Lower leg skin (tissue), 4 donors: ENCODE measurements around the gene VAT1L. TPM values are rescaled to one million over a fixed set of nuclear protein-coding genes. Genes with fewer than 3 reads are reported as not detected.

Experiments used
- DNase-seq, 2 donors: peaks; one replicate each; pipeline ENCODE4 v3.0.0-alpha.2; 2019; ENCODE audit warnings: low spot score in 2 of 2
- H3K4me3 ChIP-seq: fragments of 200-600 bp; sonication (generic); 2 replicates; pipeline ENCODE4 v1.5.1; 2017; ENCODE audit warnings: mild to moderate bottlenecking, low read depth; ENCODE audit not compliant: poor library complexity, severe bottlenecking
- POLR2A ChIP-seq, 2 donors: fragments of 450-650 bp; IDR thresholded peaks; one replicate each; pipeline ENCODE4 v1.6.1; 2016 to 2017; ENCODE audit warnings: antibody characterized with exemption in 2 of 2, mild to moderate bottlenecking in 1 of 2, moderate library complexity in 1 of 2
- WGBS, 2 donors: methylation state at CpG; one replicate each; pipeline ENCODE4 v1.1.5; 2018; 5-methylcytosine and 5-hydroxymethylcytosine counted together
- intact Hi-C: fragments of 100-400 bp; cut with DNase I; formaldehyde crosslinking; loops from one replicate; pipeline ENCODE4 v1.15.0; 2023; ENCODE audit warnings: low total_unique reads
- total RNA-seq, 4 donors: library from RNA; depleted of rRNA; stranded (reverse); fragments of >200 nt; gene quantifications; one replicate each; pipeline ENCODE4 v1.1.0, GENCODE V29; 2016
- TF ChIP-seq, protein P1 (sequence below), 3 donors: fragments of 450-650 bp; IDR thresholded peaks; one replicate each; pipeline ENCODE4 v1.5.1; 2016; ENCODE audit warnings: antibody characterized with exemption in 3 of 3, mild to moderate bottlenecking in 3 of 3, moderate library complexity in 2 of 3

Gene VAT1L
- total RNA-seq, 4 donors from 2014 or later = 0.10 to 0.36 TPM; not detected in 2

DNA sequence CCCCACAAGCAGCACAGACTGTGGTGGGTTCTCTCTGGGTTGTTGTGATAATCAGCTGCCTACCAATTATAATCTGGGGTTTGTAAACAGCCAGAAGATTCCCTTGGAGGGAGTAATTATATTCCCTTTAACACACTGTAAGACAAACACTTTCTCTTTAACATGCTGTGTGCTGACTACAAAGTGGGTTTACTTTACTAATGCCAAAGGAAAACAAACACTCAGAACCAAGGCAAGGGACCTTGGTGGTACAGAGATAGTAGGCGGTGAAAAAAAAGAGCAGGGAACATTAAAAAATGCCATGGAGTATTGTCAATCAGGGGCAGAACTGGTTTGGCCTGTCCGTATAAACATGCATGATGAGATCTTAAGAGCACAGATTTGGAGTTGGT lies 3.0 kb upstream of the VAT1L start:
- H3K4me3 ChIP-seq = no peak overlapping the region
- TF ChIP-seq, protein P1, sequence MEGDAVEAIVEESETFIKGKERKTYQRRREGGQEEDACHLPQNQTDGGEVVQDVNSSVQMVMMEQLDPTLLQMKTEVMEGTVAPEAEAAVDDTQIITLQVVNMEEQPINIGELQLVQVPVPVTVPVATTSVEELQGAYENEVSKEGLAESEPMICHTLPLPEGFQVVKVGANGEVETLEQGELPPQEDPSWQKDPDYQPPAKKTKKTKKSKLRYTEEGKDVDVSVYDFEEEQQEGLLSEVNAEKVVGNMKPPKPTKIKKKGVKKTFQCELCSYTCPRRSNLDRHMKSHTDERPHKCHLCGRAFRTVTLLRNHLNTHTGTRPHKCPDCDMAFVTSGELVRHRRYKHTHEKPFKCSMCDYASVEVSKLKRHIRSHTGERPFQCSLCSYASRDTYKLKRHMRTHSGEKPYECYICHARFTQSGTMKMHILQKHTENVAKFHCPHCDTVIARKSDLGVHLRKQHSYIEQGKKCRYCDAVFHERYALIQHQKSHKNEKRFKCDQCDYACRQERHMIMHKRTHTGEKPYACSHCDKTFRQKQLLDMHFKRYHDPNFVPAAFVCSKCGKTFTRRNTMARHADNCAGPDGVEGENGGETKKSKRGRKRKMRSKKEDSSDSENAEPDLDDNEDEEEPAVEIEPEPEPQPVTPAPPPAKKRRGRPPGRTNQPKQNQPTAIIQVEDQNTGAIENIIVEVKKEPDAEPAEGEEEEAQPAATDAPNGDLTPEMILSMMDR (IDR thresholded peaks at IDR 0.05) = no peak
- no peak for TF ChIP-seq POLR2A (IDR thresholded peaks at IDR 0.05)
- 57 to 68% methylated on average over 2 of the region's 2 CpGs for WGBS, 2 donors
- no peak for DNase-seq
- intact Hi-C loops = no loop called here

- intact Hi-C loops = no loop called here
- no peak for DNase-seq
- TF ChIP-seq, protein P1 (IDR thresholded peaks at IDR 0.05) = no peak
- no peak for TF ChIP-seq POLR2A (IDR thresholded peaks at IDR 0.05)
- H3K4me3 ChIP-seq = no peak overlapping the region
- 51 to 54% methylated on average over 5 of the region's 5 CpGs for WGBS, 2 donors
These were observed 2.0 kb upstream of the VAT1L start for GRCh38 chr16:77786186-77786847.

DNA sequence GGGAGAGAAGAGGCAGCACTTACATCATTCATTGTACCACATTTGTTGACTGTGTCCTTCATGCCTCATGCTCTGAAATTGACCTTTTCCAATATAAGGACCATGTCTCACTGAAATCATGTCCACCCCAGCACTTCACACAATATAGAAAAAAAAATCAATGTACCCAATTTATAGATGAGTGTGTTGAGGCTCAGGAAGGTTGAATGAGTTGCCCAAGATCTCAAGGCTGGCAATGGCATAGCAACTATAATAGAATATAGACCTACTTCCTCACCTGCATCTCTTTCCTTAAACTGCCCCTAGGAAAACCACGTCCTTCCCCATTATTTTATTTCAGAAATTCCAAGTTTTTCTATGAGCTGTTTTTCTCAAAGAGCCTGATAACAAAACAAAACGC lies 912 bp upstream of the VAT1L start:
- intact Hi-C loops = no loop called here
- WGBS, 2 donors = 41 to 46% methylated on average over 2 of the region's 2 CpGs
- TF ChIP-seq, protein P1 (IDR thresholded peaks at IDR 0.05) = no peak
- no peak for TF ChIP-seq POLR2A (IDR thresholded peaks at IDR 0.05)
- H3K4me3 ChIP-seq = no peak overlapping the region
- no peak for DNase-seq

- no peak for DNase-seq
- WGBS, 2 donors = 4% methylated on average over 34 of the region's 34 CpGs
- no peak overlapping the region for H3K4me3 ChIP-seq
- TF ChIP-seq POLR2A (IDR thresholded peaks at IDR 0.05) = no peak
- TF ChIP-seq, protein P1 (IDR thresholded peaks at IDR 0.05) = no peak
- intact Hi-C loops = no loop called here
These were observed 983 bp downstream of the VAT1L start for GRCh38 chr16:77789085-77790008.

GRCh38 chr16:77790009-77790372 lies 1.6 kb downstream of the VAT1L start:
- DNase-seq = no peak
- no peak overlapping the region for H3K4me3 ChIP-seq
- WGBS, 2 donors = 7 to 15% methylated on average over 11 of the region's 11 CpGs
- intact Hi-C loops = no loop called here
- TF ChIP-seq, protein P1 (IDR thresholded peaks at IDR 0.05) = no peak
- TF ChIP-seq POLR2A (IDR thresholded peaks at IDR 0.05) = no peak
